Renal cortical epithelial cell (primary cell): ENCODE data around the gene RAP1GAP. TPM values are rescaled to one million over a fixed set of nuclear protein-coding genes. Genes with fewer than 3 reads are reported as not detected.

ENCODE experiments used
- total RNA-seq: library from RNA; depleted of rRNA; stranded (reverse); fragments of >200 nt; gene quantifications from 2 replicates; pipeline ENCODE4 v1.2.3, GENCODE V29; 2014

The RAP1GAP gene
- total RNA-seq, 1 donor from 2014 or later, result 23.5 TPM

Other genes starting within 250 kb of the RAP1GAP start
- gene NBPF3, start 229.2 kb downstream of the RAP1GAP start, total RNA-seq, result 14.2 and 16.0 TPM in 2 replicates
- 0.35 and 11.1 TPM in 2 replicates for gene ALPL, start 159.9 kb downstream of the RAP1GAP start, total RNA-seq
- gene USP48, start 113.8 kb upstream of the RAP1GAP start, total RNA-seq, result 32.1 and 100 TPM in 2 replicates
- gene LDLRAD2, start 142.9 kb upstream of the RAP1GAP start, total RNA-seq, result 0.69 TPM in 1 of 2 replicates, not detected in the other